IMR-90 (cell line): Measurements from ENCODE around the gene ANKRD13A. TPM values are rescaled to one million over a fixed set of nuclear protein-coding genes. Genes with fewer than 3 reads are reported as not detected.
"Not testable (repeated sequence)": the region's sequence is repeated elsewhere in the genome, so short reads cannot be mapped to it uniquely, and the experiment has no call there.

Experiments used
- ATAC-seq: fragments of 200-7000 bp; cut with Tn5 transposase; 2 replicates; pipeline ENCODE4 v1.9.1; 2020; ENCODE audit warnings: low read depth, mild to moderate bottlenecking, moderate library complexity
- BruUV-seq: library from RNA; stranded (reverse); fragments of 400-500 nt; replicated peaks from 2 replicates; lab custom pipeline; 2021; lab: Mats Ljungman, UMichigan
- CTCF ChIA-PET: fragments of 300-600 bp; formaldehyde crosslinking; extraction: SDS; loops from one replicate; lab custom pipeline; 2021; ENCODE audit warnings: antibody characterized with exemption; lab: Yijun Ruan, JAX
- POLR2A ChIA-PET: fragments of 300-600 bp; sonication (Branson Sonifier 250); formaldehyde crosslinking; loops from one replicate; lab custom pipeline; 2022; ENCODE audit warnings: antibody characterized with exemption; ENCODE audit not compliant: unreplicated experiment; lab: Charles Lee
- DNase-seq: peaks from one replicate; pipeline ENCODE4 v3.0.0; 2013
- H2AFZ ChIP-seq: replicated peaks from 2 replicates; pipeline ENCODE3; 2013; ENCODE audit warnings: low read length, mild to moderate bottlenecking; ENCODE audit not compliant: poor library complexity
- H2AK5ac ChIP-seq: 2 replicates; pipeline ENCODE4 v1.6.1; 2013; ENCODE audit warnings: low read depth, low read length, inconsistent platforms
- H2AK9ac ChIP-seq: replicated peaks from 2 replicates; pipeline ENCODE3; 2013; ENCODE audit warnings: mild to moderate bottlenecking, low read depth, low read length, moderate library complexity; ENCODE audit not compliant: poor library complexity
- H2BK120ac ChIP-seq: 2 replicates; pipeline ENCODE4 v1.6.1; 2013; ENCODE audit warnings: low read depth, low read length, inconsistent platforms
- H2BK15ac ChIP-seq: 3 replicates; pipeline ENCODE4 v1.6.1; 2013; ENCODE audit warnings: low read depth, low read length, inconsistent platforms
- H2BK20ac ChIP-seq: 2 replicates; pipeline ENCODE4 v1.6.1; 2013; ENCODE audit warnings: low read depth, mild to moderate bottlenecking, inconsistent platforms, low read length, moderate library complexity
- H2BK5ac ChIP-seq: 2 replicates; pipeline ENCODE4 v1.6.1; 2013; ENCODE audit warnings: mild to moderate bottlenecking, low read depth, low read length, inconsistent platforms; ENCODE audit not compliant: poor library complexity, severe bottlenecking
- H3K14ac ChIP-seq: replicated peaks from 2 replicates; pipeline ENCODE4 v1.6.1; 2013; ENCODE audit warnings: low read depth, low read length, inconsistent platforms
- H3K18ac ChIP-seq: 2 replicates; pipeline ENCODE4 v1.6.1; 2013; ENCODE audit warnings: low read depth, low read length, control low read depth
- H3K23ac ChIP-seq: 2 replicates; pipeline ENCODE4 v1.6.1; 2013; ENCODE audit warnings: low read depth, low read length, inconsistent platforms
- H3K27ac ChIP-seq: 2 replicates; pipeline ENCODE4 v1.5.1; 2013; ENCODE audit warnings: mild to moderate bottlenecking, control low read depth, low read length; ENCODE audit not compliant: insufficient read depth
- H3K27me3 ChIP-seq: 2 replicates; pipeline ENCODE4 v1.6.1; 2013; ENCODE audit warnings: low read length; ENCODE audit not compliant: control insufficient read depth, insufficient read depth
- H3K36me3 ChIP-seq: 2 replicates; pipeline ENCODE4 v1.6.1; 2013; ENCODE audit warnings: low read length, mixed read lengths; ENCODE audit not compliant: control insufficient read depth, insufficient read depth
- H3K4ac ChIP-seq: 2 replicates; pipeline ENCODE4 v1.6.1; 2013; ENCODE audit warnings: low read depth, low read length, inconsistent platforms
- H3K4me1 ChIP-seq: 2 replicates; pipeline ENCODE4 v1.6.1; 2013; ENCODE audit warnings: low read length, mixed read lengths; ENCODE audit not compliant: control insufficient read depth, insufficient read depth
- H3K4me2 ChIP-seq: 2 replicates; pipeline ENCODE4 v1.6.1; 2013; ENCODE audit warnings: low read depth, mild to moderate bottlenecking, control low read depth, low read length, moderate library complexity
- H3K4me3 ChIP-seq: 2 replicates; pipeline ENCODE4 v1.5.1; 2013; ENCODE audit warnings: low read depth, mild to moderate bottlenecking, control low read depth, low read length, moderate library complexity; ENCODE audit not compliant: insufficient read depth
- H3K56ac ChIP-seq: 2 replicates; pipeline ENCODE4 v1.6.1; 2013; ENCODE audit warnings: low read length, inconsistent platforms; ENCODE audit not compliant: insufficient read depth; ENCODE audit errors: extremely low read depth
- H3K79me1 ChIP-seq, 2 experiments: 2 replicates each; pipeline ENCODE4 v1.6.1; 2013; ENCODE audit warnings: low read length in 2 of 2, inconsistent platforms in 1 of 2, low read depth in 1 of 2
- H3K9ac ChIP-seq: 2 replicates; pipeline ENCODE4 v1.6.1; 2013; ENCODE audit warnings: low read depth, low read length, control low read depth
- H3K9me1 ChIP-seq: 2 replicates; pipeline ENCODE4 v1.6.1; 2013; ENCODE audit warnings: low read length, inconsistent platforms; ENCODE audit not compliant: insufficient read depth
- H3K9me3 ChIP-seq: 2 replicates; pipeline ENCODE4 v1.6.1; 2013; ENCODE audit warnings: low read length; ENCODE audit not compliant: control insufficient read depth, insufficient read depth
- H4K20me1 ChIP-seq: 2 replicates; pipeline ENCODE4 v1.6.1; 2013; ENCODE audit warnings: low read length, inconsistent platforms; ENCODE audit not compliant: insufficient read depth
- H4K5ac ChIP-seq: 2 replicates; pipeline ENCODE4 v1.6.1; 2013; ENCODE audit warnings: mild to moderate bottlenecking, low read depth, low read length, control low read depth
- H4K8ac ChIP-seq, 2 experiments: 2 replicates each; pipeline ENCODE4 v1.6.1; 2013; ENCODE audit warnings: low read depth in 2 of 2, low read length in 2 of 2, control low read depth in 1 of 2, inconsistent platforms in 1 of 2
- H4K91ac ChIP-seq: 2 replicates; pipeline ENCODE4 v1.6.1; 2013; ENCODE audit warnings: low read depth, low read length, inconsistent platforms; ENCODE audit not compliant: insufficient read depth
- BHLHE40 ChIP-seq: fragments of 150-350 bp; IDR thresholded peaks from 2 replicates; pipeline ENCODE4 v1.6.1; 2016; ENCODE audit warnings: mild to moderate bottlenecking, low read depth, low read length
- CEBPB ChIP-seq: IDR thresholded peaks from 2 replicates; pipeline ENCODE4 v1.6.1; 2012; ENCODE audit warnings: low read depth, low read length, improper control_type of control experiment
- FOS ChIP-seq: fragments of 150-350 bp; IDR thresholded peaks from 2 replicates; pipeline ENCODE4 v1.6.1; 2016; ENCODE audit warnings: low read depth, low read length
- MAFK ChIP-seq: IDR thresholded peaks from 2 replicates; pipeline ENCODE4 v1.6.1; 2012; ENCODE audit warnings: low read depth, low read length, improper control_type of control experiment
- NFE2L2 ChIP-seq: fragments of 150-350 bp; IDR thresholded peaks from 2 replicates; pipeline ENCODE4 v1.6.1; 2016; ENCODE audit warnings: low read depth, mild to moderate bottlenecking, low read length
- WGBS, 2 experiments: methylation state at CpG; one replicate each; pipeline versions ENCODE4 v1.1.5 to v1.1.7; 2013; ENCODE audit warnings: missing lambda C conversion rate in 2 of 2; ENCODE audit not compliant: insufficient read length in 1 of 2; ENCODE audit errors: extremely low coverage in 2 of 2; 5-methylcytosine and 5-hydroxymethylcytosine counted together
- dilution Hi-C: fragments of 300-500 bp; cut with HindIII; formaldehyde crosslinking; loops from one replicate; pipeline ENCODE4 v1.14.3; 2018; ENCODE audit warnings: low sequenced_read_pairs; ENCODE audit not compliant: unreplicated experiment
- in situ Hi-C: fragments of 300-500 bp; cut with MboI; formaldehyde crosslinking; loops from 3 replicates; pipeline ENCODE4 v1.14.3; 2019; ENCODE audit warnings: low sequenced_read_pairs, inconsistent platforms, mixed read lengths
- intact Hi-C: fragments of 100-400 bp; cut with micrococcal nuclease; formaldehyde crosslinking; loops from 2 replicates; pipeline ENCODE4 v1.10.0; 2022
- polyA plus RNA-seq, 3 experiments: library from polyadenylated mRNA; depleted of rRNA; stranded (reverse); fragments of >200 nt; gene quantifications; 2 replicates each; pipeline ENCODE4 v1.2.3, GENCODE V29; 2012; ENCODE audit warnings: low replicate concordance in 1 of 3
- total RNA-seq: library from RNA; depleted of rRNA; stranded (reverse); fragments of >200 nt; gene quantifications from 2 replicates; pipeline ENCODE4 v1.2.3, GENCODE V29; 2012

ANKRD13A gene
- total and polyA plus RNA-seq, 2 of the 4 experiments (the other 2 are of a cell fraction): 299 to 449 TPM

GRCh38 chr12:110055375-110056352 is 56.4 kb downstream of the ANKRD13A start:
- H3K18ac ChIP-seq, H3K23ac ChIP-seq, BruUV-seq, H3K27me3 ChIP-seq, in situ Hi-C loops, H3K9me3 ChIP-seq, H4K5ac ChIP-seq, H2AK5ac ChIP-seq, H3K56ac ChIP-seq, dilution Hi-C loops, POLR2A ChIA-PET, H4K20me1 ChIP-seq, H3K36me3 ChIP-seq, H3K4me3 ChIP-seq, H3K9ac ChIP-seq, intact Hi-C loops, H3K79me1 ChIP-seq, CTCF ChIA-PET: not testable (repeated sequence)
- Histone ChIP-seq H2AFZ (peak overlapping the region; percentile 77), H2BK15ac (peak overlapping the region; percentile 37; the same call in 1 of the 3 replicates), H4K91ac (peak overlapping the region; percentile 49; the same call in 1 of the 2 replicates), H3K9me1 (peaks cover 17% of the 10 kb centered on the region), H3K27ac (peak overlapping the region; percentile 34; the same call in 1 of the 2 replicates), H2BK5ac (peak overlapping the region; percentile 58), H2BK20ac (peak overlapping the region; percentile 77), H4K8ac (peak overlapping the region in 1 of 2 experiments; percentile 63; a peak in 1 of 4 replicates), H3K4me2 (0 out of 2 replicates have a peak overlapping the region, but pooled peaks have one; percentile 9), H3K4me1 (peaks cover 11% of the 10 kb centered on the region), H3K4ac (peak overlapping the region; percentile 55), H2BK120ac (peak overlapping the region; percentile 67), H3K14ac (0 out of 2 replicates have a peak overlapping the region, but pooled peaks have one; percentile 10), H2AK9ac (peak overlapping the region; percentile 71)
- ATAC-seq (peak; percentile 78), DNase-seq (peak; percentile 96)
- WGBS, 2 experiments: no CpG with 5 or more reads among the region's 11 CpGs
- TF ChIP-seq MAFK (peak; percentile 78), NFE2L2 (peak; percentile 59; the same call in 1 of the 2 replicates), FOS (peak; percentile 57), CEBPB (peak; percentile 56; the same call in 1 of the 2 replicates), BHLHE40 (peak; percentile 41; the same call in 1 of the 2 replicates)

GRCh38 chr12:110056643-110057042 is 57.4 kb downstream of the ANKRD13A start:
- H3K27me3 ChIP-seq, H4K91ac ChIP-seq, H3K23ac ChIP-seq, POLR2A ChIA-PET, H3K27ac ChIP-seq, H2BK5ac ChIP-seq, intact Hi-C loops, H3K4me2 ChIP-seq, in situ Hi-C loops, H2AFZ ChIP-seq, CTCF ChIA-PET, H3K18ac ChIP-seq, H3K9ac ChIP-seq, dilution Hi-C loops, H4K5ac ChIP-seq, ATAC-seq, H3K14ac ChIP-seq, H3K4me3 ChIP-seq, H2AK9ac ChIP-seq, H3K36me3 ChIP-seq, H2BK15ac ChIP-seq, H3K56ac ChIP-seq, H3K79me1 ChIP-seq, BruUV-seq, H3K9me3 ChIP-seq, H4K20me1 ChIP-seq: not testable (repeated sequence)
- no CpG with 5 or more reads among the region's 3 CpGs for WGBS, 2 experiments
- Histone ChIP-seq H2BK20ac (peak overlapping the region; percentile 5), H4K8ac (peak overlapping the region in 1 of 2 experiments; percentile 24; a peak in 1 of 4 replicates), H3K9me1 (peaks cover 17% of the 10 kb centered on the region), H3K4me1 (peaks cover 11% of the 10 kb centered on the region), H2BK120ac (peak overlapping the region; percentile 20), H2AK5ac (peak overlapping the region; percentile 75), H3K4ac (peak overlapping the region; percentile 19)
- peak; percentile 40 for DNase-seq
